SK-N-MC (cell line): ENCODE measurements around the gene ANKS1B.

Source experiments
- DNase-seq: peaks from one replicate; pipeline ENCODE4 v3.0.0-alpha.2; 2011; ENCODE audit warnings: low read depth, low spot score
- H3K27ac ChIP-seq: fragments of 200-600 bp; sonication (generic); 2 replicates; pipeline ENCODE4 v1.5.1; 2016; ENCODE audit warnings: mixed run types
- H3K36me3 ChIP-seq: fragments of 200-600 bp; sonication (generic); 2 replicates; pipeline ENCODE4 v1.6.1; 2017; ENCODE audit warnings: antibody characterized with exemption, low read length, mixed read lengths; ENCODE audit not compliant: insufficient read depth
- H3K4me3 ChIP-seq: fragments of 200-600 bp; sonication (generic); 2 replicates; pipeline ENCODE4 v1.5.1; 2016
- H3K9ac ChIP-seq: fragments of 200-600 bp; sonication (generic); 2 replicates; pipeline ENCODE4 v1.8.0; 2017; ENCODE audit warnings: mixed run types, mixed read lengths; ENCODE audit not compliant: insufficient read length
- H3K9me3 ChIP-seq: fragments of 200-600 bp; sonication (generic); 2 replicates; pipeline ENCODE4 v1.6.1; 2017; ENCODE audit warnings: low read depth, mild to moderate bottlenecking, antibody characterized with exemption, low read length, moderate library complexity, mixed read lengths
- EZH2 ChIP-seq: fragments of 200-600 bp; sonication (generic); IDR thresholded peaks from one replicate; pipeline ENCODE4 v1.6.1; 2017; ENCODE audit warnings: antibody characterized with exemption
- FOXP2 ChIP-seq: optimal IDR thresholded peaks from 2 replicates; pipeline ENCODE3; 2011; ENCODE audit warnings: mild to moderate bottlenecking, moderate library complexity; ENCODE audit not compliant: insufficient read depth; ENCODE audit errors: extremely low read length, control extremely low read depth
- POLR2AphosphoS5 ChIP-seq: IDR thresholded peaks from 2 replicates; pipeline ENCODE4 v1.6.1; 2012; ENCODE audit warnings: mild to moderate bottlenecking, low read depth, low read length, borderline replicate concordance

The ANKS1B gene

DNA sequence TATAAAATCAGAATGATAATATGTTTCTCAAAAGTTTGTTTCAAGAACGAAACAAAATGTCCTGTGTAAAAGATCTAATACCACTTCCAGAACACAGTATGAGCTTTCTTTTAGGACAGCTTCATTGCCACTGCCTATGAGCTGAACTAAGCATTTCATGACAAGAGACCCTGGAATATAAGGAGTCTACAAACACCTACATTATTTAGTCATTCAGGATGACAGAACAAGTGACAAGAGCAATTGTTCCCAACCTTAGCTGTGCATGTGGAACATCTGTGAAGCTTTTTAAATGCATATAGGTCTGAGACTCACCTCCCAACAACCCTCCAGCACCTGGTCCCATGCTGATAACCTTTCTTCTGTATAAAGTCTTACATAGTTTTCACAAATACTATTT, 440.3 kb downstream of the ANKS1B start:
- TF ChIP-seq EZH2 = no peak
- TF ChIP-seq FOXP2 = no peak
- TF ChIP-seq POLR2AphosphoS5 = no peak
- Histone ChIP-seq H3K4me3 (no peak overlapping the region), H3K9me3 (no peaks in the 10 kb centered on the region), H3K27ac (no peak overlapping the region), H3K9ac (no peak overlapping the region), H3K36me3 (no peaks in the 10 kb centered on the region)
- no peak for DNase-seq

DNA sequence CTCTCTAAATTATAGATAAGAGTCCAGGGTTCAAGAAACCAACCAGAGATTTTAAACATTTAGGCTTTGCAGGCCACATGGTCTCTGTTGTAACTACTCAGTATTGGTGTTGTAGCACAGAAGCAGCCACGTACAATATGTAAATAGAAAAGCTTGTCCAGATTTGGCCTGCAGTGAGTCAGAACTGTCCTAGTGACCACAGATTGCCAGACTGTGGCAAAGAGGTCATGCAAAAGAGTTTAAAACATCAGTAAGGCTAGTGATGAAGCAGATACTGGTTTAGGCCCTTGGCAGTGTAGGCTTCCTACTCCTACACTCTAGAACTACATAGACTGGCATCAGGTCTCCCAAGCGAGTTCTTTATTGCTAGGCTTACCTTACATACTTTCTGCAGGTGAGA, 454.8 kb downstream of the ANKS1B start:
- Histone ChIP-seq H3K4me3 (no peak overlapping the region), H3K36me3 (no peaks in the 10 kb centered on the region), H3K9ac (no peak overlapping the region), H3K9me3 (no peaks in the 10 kb centered on the region), H3K27ac (no peak overlapping the region)
- no peak for DNase-seq
- TF ChIP-seq EZH2 = no peak
- TF ChIP-seq FOXP2 = no peak
- TF ChIP-seq POLR2AphosphoS5 = no peak

DNA sequence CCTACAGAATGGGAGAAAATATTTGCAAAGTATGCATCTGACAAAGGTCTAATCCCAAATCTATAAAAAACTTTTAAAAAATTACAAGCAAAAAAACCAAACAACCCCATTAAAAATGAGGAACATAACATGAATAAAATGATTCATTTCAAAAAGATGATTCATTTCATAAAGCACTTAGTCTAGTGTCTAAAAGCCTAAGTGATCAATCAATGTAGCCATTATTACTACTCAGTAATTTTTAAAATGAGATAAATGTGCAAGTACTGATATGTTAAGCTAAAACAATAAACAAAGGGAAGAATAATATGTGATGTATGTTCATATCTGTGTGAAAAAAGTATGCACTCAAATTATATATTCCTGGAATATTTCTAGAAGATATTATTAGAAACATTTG, 456.3 kb downstream of the ANKS1B start:
- no peak overlapping the region for H3K4me3 ChIP-seq
- no peaks in the 10 kb centered on the region for H3K9me3 ChIP-seq
- no peak overlapping the region for H3K27ac ChIP-seq
- no peak overlapping the region for H3K9ac ChIP-seq
- TF ChIP-seq EZH2 (no peak), FOXP2 (no peak), POLR2AphosphoS5 (no peak)
- no peaks in the 10 kb centered on the region for H3K36me3 ChIP-seq
- DNase-seq = no peak

GRCh38 chr12:99523853-99524252, 460.9 kb downstream of the ANKS1B start:
- Histone ChIP-seq H3K9me3 (no peaks in the 10 kb centered on the region), H3K9ac (no peak overlapping the region), H3K27ac (no peak overlapping the region), H3K4me3 (no peak overlapping the region), H3K36me3 (no peaks in the 10 kb centered on the region)
- no peak for TF ChIP-seq EZH2
- TF ChIP-seq FOXP2 = no peak
- TF ChIP-seq POLR2AphosphoS5 = no peak
- no peak for DNase-seq

DNA sequence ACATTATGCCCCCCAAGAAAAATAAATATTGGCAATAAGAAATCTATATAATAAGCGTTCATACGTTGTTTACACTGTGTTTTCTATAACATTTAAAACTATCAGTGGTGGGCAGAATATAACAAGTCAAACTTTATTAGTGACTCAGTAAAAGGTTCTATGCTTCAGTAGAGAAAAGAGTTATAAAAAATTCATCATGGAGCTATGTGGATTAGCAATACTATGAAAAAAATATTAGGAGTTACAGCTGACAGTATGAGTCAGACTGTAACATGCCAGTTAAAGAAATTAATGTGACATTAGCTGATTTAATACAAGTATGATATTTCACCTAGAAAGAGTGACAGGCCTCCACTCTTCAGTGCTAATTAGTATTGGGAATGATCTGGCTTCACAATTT, 462.3 kb downstream of the ANKS1B start:
- DNase-seq = no peak
- no peaks in the 10 kb centered on the region for H3K36me3 ChIP-seq
- H3K27ac ChIP-seq = no peak overlapping the region
- no peaks in the 10 kb centered on the region for H3K9me3 ChIP-seq
- TF ChIP-seq FOXP2 (no peak), EZH2 (no peak), POLR2AphosphoS5 (no peak)
- no peak overlapping the region for H3K9ac ChIP-seq
- H3K4me3 ChIP-seq = no peak overlapping the region

DNA sequence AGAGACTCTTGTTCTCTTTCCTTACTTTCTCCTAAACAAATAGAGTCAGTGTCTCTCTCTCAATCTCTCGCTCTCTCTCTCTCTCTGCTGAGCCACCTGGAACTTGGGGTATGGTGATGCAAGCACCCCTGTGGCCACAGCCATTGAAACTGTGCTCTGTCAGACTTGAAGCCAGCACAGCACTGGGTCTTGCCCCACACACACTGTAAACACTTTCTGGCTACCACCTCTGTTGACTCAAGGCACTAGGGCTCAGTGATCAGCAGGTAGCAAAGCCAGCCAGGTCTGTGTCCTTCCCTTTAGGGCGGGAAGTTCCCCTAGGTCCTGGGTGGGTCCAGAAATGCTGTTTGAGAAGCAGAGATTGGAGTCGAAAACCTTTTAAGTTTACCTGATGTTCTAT, 463.1 kb downstream of the ANKS1B start:
- H3K9ac ChIP-seq = no peak overlapping the region
- TF ChIP-seq FOXP2 (no peak), EZH2 (no peak)
- H3K36me3 ChIP-seq = no peaks in the 10 kb centered on the region
- H3K4me3 ChIP-seq = no peak overlapping the region
- H3K9me3 ChIP-seq = no peaks in the 10 kb centered on the region
- no peak for DNase-seq
- no peak overlapping the region for H3K27ac ChIP-seq

GRCh38 chr12:99513066-99513465, 471.7 kb downstream of the ANKS1B start:
- H3K27ac ChIP-seq = no peak overlapping the region
- no peaks in the 10 kb centered on the region for H3K36me3 ChIP-seq
- H3K4me3 ChIP-seq = no peak overlapping the region
- no peaks in the 10 kb centered on the region for H3K9me3 ChIP-seq
- DNase-seq = no peak
- TF ChIP-seq EZH2 (no peak), FOXP2 (no peak), POLR2AphosphoS5 (no peak)
- no peak overlapping the region for H3K9ac ChIP-seq

DNA sequence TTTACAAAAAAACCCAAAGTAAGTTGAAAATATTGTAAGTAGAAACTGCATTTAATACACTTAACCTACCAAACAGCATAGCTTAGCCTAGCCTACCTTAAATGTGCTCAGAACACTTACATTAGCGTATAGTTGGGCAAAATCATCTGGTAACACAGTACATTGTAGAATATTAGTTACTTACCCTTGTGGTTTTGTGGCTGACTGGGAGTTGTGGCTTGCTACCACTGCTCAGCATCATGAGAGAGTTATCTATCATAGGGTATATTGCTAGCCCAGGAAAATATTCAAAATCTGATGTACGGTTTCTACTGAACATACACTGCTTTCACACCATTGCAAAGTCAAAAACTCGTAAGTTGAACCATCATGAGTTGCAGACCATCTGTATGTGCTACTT, 478.9 kb downstream of the ANKS1B start:
- TF ChIP-seq EZH2 (no peak), FOXP2 (no peak), POLR2AphosphoS5 (no peak)
- no peak for DNase-seq
- Histone ChIP-seq H3K27ac (no peak overlapping the region), H3K4me3 (no peak overlapping the region), H3K36me3 (no peaks in the 10 kb centered on the region), H3K9ac (no peak overlapping the region), H3K9me3 (no peaks in the 10 kb centered on the region)

- Histone ChIP-seq H3K4me3 (no peak overlapping the region), H3K27ac (no peak overlapping the region), H3K9me3 (no peaks in the 10 kb centered on the region), H3K9ac (no peak overlapping the region), H3K36me3 (no peaks in the 10 kb centered on the region)
- TF ChIP-seq FOXP2 (no peak), EZH2 (no peak), POLR2AphosphoS5 (no peak)
- DNase-seq = no peak
Measured at GRCh38 chr12:99498756-99499155, 486.0 kb downstream of the ANKS1B start.
